Measurements from ENCODE around the gene PIK3R5. TPM values are rescaled to one million over a fixed set of nuclear protein-coding genes. Genes with fewer than 3 reads are reported as not detected.

The PIK3R5 gene
- total RNA-seq, 2 donors from 2014 or later = 30.7 to 42.9 TPM

DNA sequence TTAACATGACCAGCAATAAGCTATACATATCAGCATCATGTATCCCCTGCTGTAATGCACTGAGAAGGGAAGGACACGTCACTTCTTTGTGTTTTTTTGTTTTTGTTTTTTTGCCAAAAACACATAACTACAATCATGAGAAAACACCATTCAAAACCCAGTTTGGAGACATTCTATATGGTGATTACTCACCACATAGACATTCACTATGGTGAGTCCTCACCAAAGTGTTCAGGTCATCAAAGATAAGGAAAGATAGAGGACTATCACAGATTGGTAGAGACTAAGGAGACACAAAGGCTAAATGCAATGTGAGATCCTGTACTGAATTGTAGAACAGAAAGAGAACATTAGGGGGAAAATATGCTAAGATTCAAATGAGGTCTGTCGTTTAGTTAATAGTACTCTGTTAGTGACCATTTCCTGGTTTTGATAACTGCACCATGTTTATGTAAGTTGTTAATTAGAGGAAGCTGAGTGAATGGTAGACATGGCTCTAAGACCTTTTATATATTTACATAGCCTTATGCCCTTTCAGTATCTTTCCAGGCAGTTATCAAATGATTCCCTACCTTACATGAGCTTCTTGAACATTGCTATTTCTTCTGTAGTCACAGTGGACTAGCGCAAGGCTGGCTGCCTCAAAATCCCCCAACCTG is 46.6 kb downstream of the PIK3R5 start:
- ATAC-seq (ENCODE audit: insufficient number of reproducible peaks, low FRiP score, low read depth) (no peak), DNase-seq (ENCODE audit: low spot score) (no peak)
- TF ChIP-seq CTCF (IDR thresholded peaks at IDR 0.05) = no peak
- H3K4me3 ChIP-seq = no peak overlapping the region
- H3K36me3 ChIP-seq = no peaks in the 10 kb centered on the region
- no peaks in the 10 kb centered on the region for H3K4me1 ChIP-seq (ENCODE audit: control insufficient read depth in 1 of 2, low read depth in 2 of 2)
- H3K27ac ChIP-seq = no peak overlapping the region
- H3K9me3 ChIP-seq = peaks cover 6% of the 10 kb centered on the region
- no peaks in the 10 kb centered on the region for H3K27me3 ChIP-seq (replicated peaks; ENCODE audit: insufficient read depth)

- H3K4me3 ChIP-seq = no peak overlapping the region
- no peak for TF ChIP-seq CTCF (IDR thresholded peaks at IDR 0.05)
- no peaks in the 10 kb centered on the region for H3K36me3 ChIP-seq
- H3K9me3 ChIP-seq = peaks cover 6% of the 10 kb centered on the region
- peak overlapping the region in 1 of 2 donors; percentile 13 for H3K27ac ChIP-seq
- H3K27me3 ChIP-seq (replicated peaks; ENCODE audit: insufficient read depth) = no peaks in the 10 kb centered on the region
- no peak for DNase-seq (ENCODE audit: low spot score)
- ATAC-seq (ENCODE audit: insufficient number of reproducible peaks, low FRiP score, low read depth) = no peak
- no peaks in the 10 kb centered on the region for H3K4me1 ChIP-seq (ENCODE audit: control insufficient read depth in 1 of 2, low read depth in 2 of 2)
These were observed 49.0 kb downstream of the PIK3R5 start for GRCh38 chr17:8916466-8916865.

DNA sequence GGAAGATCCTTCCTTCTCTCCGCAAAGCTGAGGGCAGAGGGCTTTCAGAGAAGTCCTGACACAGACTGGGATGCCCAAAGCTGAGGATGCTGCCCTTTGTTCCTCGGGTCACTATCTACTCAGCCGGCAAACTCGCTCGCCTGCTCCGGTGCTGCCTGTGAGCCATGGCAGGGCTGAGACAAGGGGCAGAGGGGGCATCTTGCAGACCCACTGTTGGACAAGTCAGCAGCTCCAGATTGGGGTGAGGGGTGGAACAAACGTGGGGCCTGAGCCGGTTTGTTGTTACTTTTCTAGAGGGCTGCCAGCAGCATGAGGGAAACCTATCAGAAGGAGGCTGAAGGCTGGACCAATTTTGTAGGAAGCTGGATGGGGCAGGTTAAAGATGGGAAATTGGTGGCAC is 51.0 kb downstream of the PIK3R5 start:
- DNase-seq (ENCODE audit: low spot score) (no peak), ATAC-seq (ENCODE audit: insufficient number of reproducible peaks, low FRiP score, low read depth) (no peak)
- TF ChIP-seq CTCF (IDR thresholded peaks at IDR 0.05) = no peak
- Histone ChIP-seq H3K4me1 (ENCODE audit: control insufficient read depth in 1 of 2, low read depth in 2 of 2) (no peaks in the 10 kb centered on the region), H3K27me3 (replicated peaks; ENCODE audit: insufficient read depth) (no peaks in the 10 kb centered on the region), H3K9me3 (peaks cover 6% of the 10 kb centered on the region), H3K27ac (no peak overlapping the region), H3K36me3 (no peaks in the 10 kb centered on the region), H3K4me3 (no peak overlapping the region)

DNA sequence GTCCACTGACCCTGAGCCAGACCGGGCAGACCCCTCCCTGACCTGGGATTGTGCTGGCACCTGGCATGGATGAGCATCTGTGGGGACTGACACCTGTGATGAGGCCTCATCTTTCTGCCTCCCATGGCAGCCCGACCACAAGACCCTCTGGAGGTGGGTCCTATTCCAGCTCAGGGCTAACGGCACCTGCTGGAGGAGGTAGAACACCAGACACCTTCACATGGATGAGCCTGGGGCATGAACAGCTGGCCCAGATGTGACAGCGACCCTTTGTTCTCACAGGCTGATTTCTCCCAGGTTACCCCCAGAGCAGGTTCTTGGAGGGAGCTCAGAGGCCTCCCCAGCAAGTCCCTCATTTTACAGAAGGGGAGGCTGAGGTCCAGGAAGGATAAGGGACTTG is 51.6 kb downstream of the PIK3R5 start:
- Histone ChIP-seq H3K4me1 (ENCODE audit: control insufficient read depth in 1 of 2, low read depth in 2 of 2) (no peaks in the 10 kb centered on the region), H3K27me3 (replicated peaks; ENCODE audit: insufficient read depth) (no peaks in the 10 kb centered on the region), H3K36me3 (no peaks in the 10 kb centered on the region), H3K4me3 (no peak overlapping the region), H3K27ac (no peak overlapping the region), H3K9me3 (peaks cover 6% of the 10 kb centered on the region)
- no peak for DNase-seq (ENCODE audit: low spot score)
- no peak for TF ChIP-seq CTCF (IDR thresholded peaks at IDR 0.05)
- ATAC-seq (ENCODE audit: insufficient number of reproducible peaks, low FRiP score, low read depth) = no peak

DNA sequence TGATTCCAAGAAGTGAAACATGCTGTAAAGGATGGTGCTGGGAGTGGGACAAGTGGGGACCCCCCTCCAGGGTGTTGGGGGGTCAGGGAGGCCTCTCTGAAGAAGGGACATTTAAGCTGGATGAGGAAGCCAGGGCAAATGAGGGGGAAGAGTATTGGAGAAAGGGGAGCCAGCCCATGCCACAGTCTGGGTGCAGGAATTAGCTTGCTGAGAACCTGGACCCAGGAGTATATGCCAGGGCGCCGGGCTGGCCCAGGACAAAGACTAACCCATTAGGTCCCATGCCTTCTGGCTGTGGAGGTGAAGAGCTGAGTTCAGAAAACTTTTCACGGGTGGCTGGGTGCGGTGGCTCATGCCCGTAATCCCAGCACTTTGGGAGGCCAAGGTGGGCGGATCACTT is 52.4 kb downstream of the PIK3R5 start:
- no peak for TF ChIP-seq CTCF (IDR thresholded peaks at IDR 0.05)
- Histone ChIP-seq H3K27me3 (replicated peaks; ENCODE audit: insufficient read depth) (no peaks in the 10 kb centered on the region), H3K27ac (no peak overlapping the region), H3K9me3 (peaks cover 2% of the 10 kb centered on the region), H3K4me3 (no peak overlapping the region), H3K4me1 (ENCODE audit: control insufficient read depth in 1 of 2, low read depth in 2 of 2) (no peaks in the 10 kb centered on the region), H3K36me3 (no peaks in the 10 kb centered on the region)
- ATAC-seq (ENCODE audit: insufficient number of reproducible peaks, low FRiP score, low read depth) (no peak), DNase-seq (ENCODE audit: low spot score) (no peak)
